ENCODE measurements around the gene TGM6. TPM values are rescaled to one million over a fixed set of nuclear protein-coding genes. Genes with fewer than 3 reads are reported as not detected.

The TGM6 gene
- total RNA-seq, result not detected in 2 replicates

DNA sequence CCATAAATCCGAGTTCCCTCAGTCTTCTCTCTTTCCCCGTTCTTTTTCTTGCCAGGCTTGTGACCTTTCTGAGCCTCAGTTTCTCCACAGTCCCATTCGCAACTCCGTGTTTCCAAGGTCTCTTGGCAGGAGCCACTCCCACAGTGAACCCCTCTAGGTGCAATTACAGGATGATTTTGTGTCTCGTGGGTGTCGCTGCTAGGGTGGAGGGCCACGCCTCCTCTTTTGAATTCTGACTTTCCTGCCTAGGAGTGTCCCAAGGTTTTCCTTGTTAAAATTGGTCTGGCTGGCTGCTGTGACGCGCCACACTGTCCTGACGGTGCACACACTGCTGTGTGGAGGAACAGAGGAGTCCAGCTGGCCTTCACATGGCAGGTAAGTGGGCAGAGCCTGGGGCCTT lies at the start of gene TGM6:
TSS of gene TGM6 (plus strand) at position 301 of the 400 bp plus-strand sequence. CDS start at position 369, 68 bp downstream.
- no peak for DNase-seq (ENCODE audit: low read depth, low spot score)

DNA sequence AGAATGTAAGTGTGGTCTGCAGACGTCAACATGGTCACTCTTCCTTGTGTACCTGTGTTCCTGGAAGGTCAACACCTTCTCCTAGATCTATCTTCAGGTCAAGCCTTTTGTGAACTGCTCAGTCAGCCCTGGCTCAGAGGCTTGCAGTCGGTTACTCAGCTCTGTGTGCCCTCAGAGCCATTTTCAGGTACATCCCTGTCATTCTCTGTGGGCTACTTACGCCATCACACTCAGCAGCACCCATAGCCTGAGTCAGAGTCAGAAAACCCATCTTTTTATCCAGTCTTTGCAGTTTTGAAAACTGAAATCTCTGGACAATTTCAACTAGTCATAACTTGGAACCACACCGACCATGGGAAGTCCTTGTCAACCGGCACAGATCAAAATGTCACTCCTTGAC lies 49.6 kb upstream of the TGM6 start:
- DNase-seq (ENCODE audit: low read depth, low spot score), result no peak

DNA sequence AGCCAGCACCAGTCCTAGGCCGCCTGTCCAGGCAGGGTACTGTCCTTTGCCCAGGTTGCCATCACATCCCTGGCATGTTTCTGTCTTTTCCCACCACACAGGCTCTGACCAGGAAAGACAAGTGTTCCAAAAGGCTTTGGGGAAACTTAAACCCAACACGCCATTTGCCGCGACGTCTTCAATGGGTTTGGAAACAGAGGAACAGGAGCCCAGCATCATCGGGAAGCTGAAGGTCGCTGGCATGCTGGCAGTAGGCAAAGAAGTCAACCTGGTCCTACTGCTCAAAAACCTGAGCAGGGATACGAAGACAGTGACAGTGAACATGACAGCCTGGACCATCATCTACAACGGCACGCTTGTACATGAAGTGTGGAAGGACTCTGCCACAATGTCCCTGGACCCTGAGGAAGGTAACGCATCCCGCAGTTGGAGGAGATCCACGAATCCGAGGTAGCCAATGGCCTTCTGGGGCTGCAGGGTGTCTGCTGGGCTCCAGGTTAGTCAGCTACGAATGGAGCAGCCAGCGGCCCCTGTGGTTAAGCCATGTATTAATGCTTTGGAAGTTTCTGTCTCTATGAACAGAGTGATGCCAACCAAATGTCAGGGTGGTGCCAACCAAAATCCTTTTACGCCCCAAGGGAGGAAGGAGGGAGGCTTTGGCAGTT lies 48.7 kb upstream of the TGM6 start:
- no peak for DNase-seq (ENCODE audit: low read depth, low spot score)

DNA sequence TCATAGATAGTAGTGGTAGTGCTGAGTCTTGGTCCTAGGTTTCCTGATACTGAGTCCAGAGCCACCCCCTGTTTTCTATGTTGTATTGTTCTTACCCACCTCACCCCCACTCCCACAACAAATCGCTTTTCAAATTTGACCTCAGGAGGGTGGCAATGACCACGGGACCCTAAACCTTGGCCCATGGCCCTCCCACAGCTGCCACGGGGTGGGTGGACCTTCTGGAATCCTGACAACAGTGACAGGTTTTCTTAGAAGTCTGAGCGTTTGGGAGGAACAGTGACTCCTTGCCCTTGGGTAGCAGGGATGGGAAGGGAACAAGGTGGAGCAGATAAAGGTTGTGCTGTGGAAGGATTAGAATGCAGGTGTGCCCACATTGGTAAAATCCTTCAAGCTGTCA lies 48.0 kb upstream of the TGM6 start:
- no peak for DNase-seq (ENCODE audit: low read depth, low spot score)

DNA sequence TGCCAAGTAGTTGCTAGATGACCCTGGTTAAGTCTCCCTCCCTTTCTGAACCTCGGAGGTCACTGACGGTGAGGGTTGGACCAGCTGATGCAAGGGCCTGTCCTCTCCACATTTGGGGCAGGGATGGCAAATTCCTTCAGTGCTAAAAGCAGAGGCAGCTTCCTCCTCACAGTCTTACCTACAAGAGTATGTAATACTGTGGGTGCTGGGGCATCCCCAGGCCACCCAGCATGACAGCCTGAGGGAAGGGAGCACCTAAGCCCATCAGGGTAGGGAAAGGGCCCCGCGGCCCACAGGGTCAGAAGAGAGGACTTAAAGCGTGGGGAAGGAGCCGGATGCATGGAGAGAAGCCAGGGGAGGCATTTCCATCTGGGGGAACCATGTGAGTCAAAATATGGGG lies 46.9 kb upstream of the TGM6 start:
- DNase-seq (ENCODE audit: low read depth, low spot score), result no peak

DNA sequence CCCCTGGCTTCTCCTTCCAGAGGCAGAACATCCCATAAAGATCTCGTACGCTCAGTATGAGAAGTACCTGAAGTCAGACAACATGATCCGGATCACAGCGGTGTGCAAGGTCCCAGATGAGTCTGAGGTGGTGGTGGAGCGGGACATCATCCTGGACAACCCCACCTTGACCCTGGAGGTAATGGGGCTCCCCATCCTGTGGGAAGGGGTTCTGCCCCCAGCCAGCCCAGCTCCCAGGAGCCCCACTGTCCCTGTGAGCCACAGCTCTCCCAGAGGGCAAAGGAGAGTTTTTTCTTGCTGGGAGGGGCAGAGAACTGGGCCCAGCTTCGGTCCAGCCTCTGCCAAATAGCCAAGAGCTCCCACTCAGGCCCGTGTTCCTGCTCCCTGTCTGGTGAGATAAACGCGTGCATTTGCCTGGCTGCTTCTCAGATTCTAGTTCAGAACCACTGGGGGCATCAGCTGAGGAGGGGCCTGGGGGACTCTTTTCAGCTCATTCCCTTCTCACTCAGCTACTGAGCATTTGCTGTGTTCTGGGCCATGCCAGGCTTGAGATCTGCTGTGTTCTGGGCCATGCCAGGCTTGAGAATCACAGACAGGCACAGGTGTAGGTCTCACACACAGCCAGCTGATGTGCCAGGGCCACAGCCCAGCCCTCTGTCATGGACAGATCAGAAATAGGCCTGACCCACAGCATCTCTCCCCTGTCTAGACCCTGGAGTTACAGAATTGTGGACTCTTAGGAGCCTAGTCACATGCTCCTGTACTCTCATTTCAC lies 45.4 kb upstream of the TGM6 start:
- no peak for DNase-seq (ENCODE audit: low read depth, low spot score)

DNA sequence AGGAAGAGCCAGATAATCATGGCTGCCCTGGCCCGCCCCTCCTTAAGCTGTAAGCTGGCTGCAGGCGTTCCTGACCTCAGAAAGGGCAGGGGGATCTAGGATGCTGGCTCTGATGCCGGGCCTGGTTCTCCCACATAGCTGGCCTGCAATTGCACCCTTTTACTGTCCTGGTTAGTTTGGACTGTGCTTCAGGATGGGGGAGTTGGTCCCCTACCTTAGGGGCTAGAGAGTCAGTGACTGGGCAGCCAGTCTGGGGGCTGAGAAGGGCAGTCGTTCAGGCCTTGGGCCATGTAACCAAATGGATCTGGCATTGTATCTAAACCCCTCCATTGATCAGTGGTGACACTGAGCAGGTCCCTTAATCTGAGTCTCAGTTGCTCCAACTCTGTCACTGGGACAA lies 44.2 kb upstream of the TGM6 start:
- no peak for DNase-seq (ENCODE audit: low read depth, low spot score)

DNA sequence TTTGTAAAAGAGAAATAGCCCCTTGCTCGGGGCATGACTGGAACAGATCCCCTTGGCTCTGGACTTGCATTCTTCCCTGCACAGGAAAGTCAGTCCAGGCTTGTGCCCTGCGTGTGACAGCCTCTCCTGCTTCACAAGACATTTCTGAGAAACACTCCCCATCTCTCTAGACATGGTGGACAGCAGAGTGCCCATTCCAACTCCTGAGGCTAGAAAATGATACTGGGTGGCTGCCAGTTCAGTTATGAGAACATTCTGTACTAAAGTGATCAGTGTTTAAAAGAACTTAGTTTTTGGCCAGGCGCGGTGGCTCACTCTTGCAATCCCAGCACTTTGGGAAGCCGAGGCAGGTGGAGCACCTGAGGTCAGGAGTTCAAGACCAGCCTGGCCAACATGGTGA lies 43.6 kb upstream of the TGM6 start:
- no peak for DNase-seq (ENCODE audit: low read depth, low spot score)

DNA sequence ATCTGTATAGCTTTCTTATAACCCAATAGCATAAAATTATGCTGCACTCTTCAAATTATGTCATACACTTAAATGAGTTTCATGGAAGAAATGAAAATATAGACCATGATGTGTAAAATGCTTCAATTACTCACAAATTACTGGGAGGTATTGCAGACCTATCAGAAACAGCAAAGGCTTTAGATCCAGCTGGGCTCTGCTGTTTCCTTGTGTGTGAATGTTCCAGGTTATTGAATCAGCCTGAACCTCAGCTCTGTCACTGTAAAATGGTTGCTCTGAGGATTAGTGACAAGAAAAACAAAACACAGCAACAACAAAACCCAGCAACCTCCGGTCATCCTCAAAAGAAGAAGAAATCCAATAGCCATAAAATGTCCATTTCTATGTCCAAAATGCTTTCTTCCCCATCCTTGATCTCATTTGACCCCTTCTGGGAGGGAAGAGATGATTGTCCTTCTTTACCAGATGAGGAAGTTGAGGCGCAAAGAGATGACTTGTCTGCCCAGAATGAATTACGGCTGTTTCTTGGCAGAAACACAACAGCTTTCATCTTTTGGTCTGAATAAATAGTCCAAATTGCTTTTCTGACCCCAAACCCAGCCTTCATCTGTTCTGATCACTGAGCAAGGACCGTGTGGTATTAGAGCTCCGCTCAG lies 42.2 kb upstream of the TGM6 start:
- DNase-seq (ENCODE audit: low read depth, low spot score), result no peak

- no peak for DNase-seq (ENCODE audit: low read depth, low spot score)
These were observed 40.6 kb upstream of the TGM6 start for GRCh38 chr20:2340136-2340535.

- DNase-seq (ENCODE audit: low read depth, low spot score), result no peak
These were observed 39.9 kb upstream of the TGM6 start for GRCh38 chr20:2340823-2341222.

- no peak for DNase-seq (ENCODE audit: low read depth, low spot score)
These were observed 39.4 kb upstream of the TGM6 start for GRCh38 chr20:2341336-2341735.

DNA sequence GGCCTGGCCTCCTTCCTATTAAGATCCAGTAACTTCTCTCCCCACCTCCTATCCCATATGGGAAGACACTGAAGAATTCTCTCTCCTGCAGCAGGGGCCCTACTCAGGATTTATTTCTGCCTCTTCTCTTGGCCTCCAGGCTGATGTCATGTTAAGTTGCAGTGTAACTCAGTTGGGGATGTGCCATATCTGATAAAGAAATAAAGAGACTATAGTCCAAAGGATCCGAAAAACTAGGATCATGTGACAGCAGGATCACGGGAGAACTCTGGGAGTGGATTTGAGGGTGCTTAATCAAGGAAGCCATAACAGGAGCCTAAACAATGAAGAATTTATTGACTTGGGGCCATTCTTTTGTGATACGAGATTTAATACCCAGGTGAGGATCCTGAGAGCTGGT lies 38.5 kb upstream of the TGM6 start:
- DNase-seq (ENCODE audit: low read depth, low spot score), result no peak

- no peak for DNase-seq (ENCODE audit: low read depth, low spot score)
These were observed 34.5 kb upstream of the TGM6 start for GRCh38 chr20:2346188-2346587.

GRCh38 chr20:2348336-2348735 lies 32.4 kb upstream of the TGM6 start:
- DNase-seq (ENCODE audit: low read depth, low spot score), result no peak

DNA sequence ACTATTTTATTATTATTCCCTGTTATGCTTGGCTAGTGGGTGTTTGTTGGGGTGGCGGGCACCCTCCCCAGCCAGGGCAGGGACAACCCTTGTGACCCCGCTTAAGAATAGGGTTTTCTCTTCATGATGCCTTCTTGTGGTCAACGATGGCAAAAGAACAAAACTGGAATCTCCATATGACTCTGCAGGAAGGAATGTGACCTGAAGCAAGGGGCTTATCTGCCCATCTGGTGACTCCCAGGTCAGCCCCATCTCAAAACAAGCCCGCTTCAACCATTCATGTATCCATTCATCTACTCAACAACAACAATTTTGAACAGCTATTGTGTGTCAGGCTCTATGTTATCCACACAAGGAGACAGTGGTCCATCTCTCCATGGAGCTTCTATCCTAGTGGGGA lies 30.9 kb upstream of the TGM6 start:
- no peak for DNase-seq (ENCODE audit: low read depth, low spot score)

DNA sequence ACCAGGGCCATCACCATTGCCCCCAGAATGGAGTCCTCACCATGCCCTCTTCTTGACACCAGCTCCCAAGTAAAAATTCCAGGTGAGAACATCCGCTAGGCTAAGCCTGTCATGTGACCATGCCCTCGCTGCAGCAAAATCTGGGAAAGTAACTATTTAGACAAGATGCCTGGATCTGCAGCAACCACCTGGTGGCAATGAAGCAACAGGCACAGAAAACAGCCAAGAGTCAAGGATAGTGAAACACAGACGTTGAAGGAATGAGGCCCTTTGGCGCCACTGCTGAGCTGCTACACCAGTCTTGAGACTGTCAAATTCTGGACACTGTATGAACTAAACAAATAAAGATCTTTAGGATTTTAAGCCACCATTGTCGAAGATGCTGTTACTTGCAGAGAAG lies 30.1 kb upstream of the TGM6 start:
- DNase-seq (ENCODE audit: low read depth, low spot score), result no peak

GRCh38 chr20:2353231-2353630 lies 27.5 kb upstream of the TGM6 start:
- no peak for DNase-seq (ENCODE audit: low read depth, low spot score)

DNA sequence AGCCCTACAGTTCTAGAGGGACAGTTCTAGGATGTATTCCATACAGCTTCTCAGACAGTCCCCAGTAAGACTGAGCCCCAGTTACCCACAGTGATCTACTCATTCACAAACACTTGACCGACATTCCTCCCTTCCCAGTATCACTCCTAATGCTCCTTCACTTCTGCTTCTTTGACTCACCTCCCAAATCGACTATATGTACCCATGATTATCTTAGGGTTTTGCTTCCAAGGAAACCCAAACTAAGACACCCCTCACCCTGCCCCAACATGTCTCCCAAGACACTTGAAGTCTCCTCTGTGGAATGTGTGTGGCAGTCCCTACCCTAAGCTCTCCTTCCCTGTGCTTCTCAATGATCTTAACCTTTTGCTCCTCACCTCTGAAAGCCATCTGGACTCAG lies 23.6 kb upstream of the TGM6 start:
- no peak for DNase-seq (ENCODE audit: low read depth, low spot score)

GRCh38 chr20:2358006-2358405 lies 22.7 kb upstream of the TGM6 start:
- DNase-seq (ENCODE audit: low read depth, low spot score), result no peak

DNA sequence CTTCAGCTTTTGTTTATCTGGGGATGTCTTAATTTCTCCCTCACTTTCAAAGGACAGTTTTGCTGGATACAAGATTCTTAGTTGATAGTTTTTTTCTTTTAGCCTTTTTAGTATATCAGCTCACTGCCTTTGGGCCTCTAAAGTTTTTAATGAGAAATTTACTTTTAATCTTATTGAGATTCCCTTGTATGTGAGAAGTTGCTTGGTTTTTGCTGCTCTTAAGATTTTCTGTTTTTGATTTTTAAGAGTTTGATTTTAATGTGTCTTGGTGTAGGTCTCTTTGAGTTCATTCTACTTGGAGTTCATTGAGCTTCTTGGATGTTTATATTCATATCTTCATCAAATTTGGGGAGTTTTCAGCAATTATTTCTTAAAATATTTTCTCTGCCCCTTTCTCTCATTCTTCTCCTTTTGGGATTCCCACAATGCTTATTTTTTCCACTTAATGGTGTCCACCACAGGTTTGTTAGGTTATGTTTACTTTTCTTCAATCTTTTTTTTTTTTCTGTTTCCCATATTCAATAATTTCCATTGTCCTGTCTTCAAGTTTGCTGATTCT lies 19.6 kb upstream of the TGM6 start:
- no peak for DNase-seq (ENCODE audit: low read depth, low spot score)

DNA sequence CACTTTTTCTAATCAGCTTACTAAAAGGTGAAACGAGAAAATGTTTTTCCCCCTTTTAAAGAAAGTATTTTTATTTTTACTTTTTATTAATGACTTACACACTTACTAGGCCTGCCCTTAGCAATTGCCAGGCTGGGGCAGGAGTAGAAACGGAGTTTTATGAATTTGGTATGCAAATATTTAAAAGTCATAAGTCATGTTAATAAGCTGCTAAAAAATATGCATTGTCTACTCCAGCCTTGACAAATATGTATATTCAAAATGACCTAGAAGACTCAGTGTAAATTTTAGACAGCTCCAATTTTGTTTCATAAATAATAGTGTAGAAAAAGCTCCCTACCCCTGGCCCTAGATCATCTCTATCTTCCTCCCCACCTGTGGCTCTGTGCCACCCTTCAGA lies 17.5 kb upstream of the TGM6 start:
- DNase-seq (ENCODE audit: low read depth, low spot score), result no peak

All from pulmonary artery endothelial cell (primary cell).